Measurements from ENCODE around the gene LRRC8E. TPM values are rescaled to one million over a fixed set of nuclear protein-coding genes. Genes with fewer than 3 reads are reported as not detected.

LRRC8E gene
- total RNA-seq, 1 donor from 2014 or later: 6.6 TPM

DNA sequence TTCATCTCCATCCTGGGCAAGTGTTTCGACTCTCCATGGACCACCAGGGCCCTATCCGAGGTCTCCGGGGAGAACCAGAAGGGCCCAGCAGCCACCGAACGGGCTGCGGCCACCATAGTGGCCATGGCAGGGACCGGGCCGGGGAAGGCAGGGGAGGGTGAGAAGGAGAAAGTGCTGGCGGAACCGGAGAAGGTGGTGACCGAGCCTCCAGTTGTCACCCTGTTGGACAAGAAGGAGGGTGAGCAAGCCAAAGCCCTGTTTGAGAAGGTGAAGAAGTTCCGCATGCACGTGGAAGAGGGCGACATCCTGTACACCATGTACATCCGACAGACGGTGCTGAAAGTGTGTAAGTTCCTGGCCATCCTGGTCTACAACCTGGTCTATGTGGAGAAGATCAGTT, 10.7 kb downstream of the LRRC8E start:
- peaks cover 10% of the 10 kb centered on the region for H3K4me1 ChIP-seq (ENCODE audit: insufficient read depth, low read length)
- H3K27me3 Mint-ChIP-seq (ENCODE audit: low read depth, unreplicated experiment): no peaks in the 10 kb centered on the region
- no peaks in the 10 kb centered on the region for H3K27me3 ChIP-seq (ENCODE audit: insufficient read depth, low read length)
- no peak overlapping the region for H3K27ac Mint-ChIP-seq (ENCODE audit: unreplicated experiment)
- no peak overlapping the region for H2AFZ ChIP-seq (ENCODE audit: low read depth, low read length)
- no peaks in the 10 kb centered on the region for H3K36me3 ChIP-seq (ENCODE audit: insufficient read depth, low read length)
- H3K9me3 Mint-ChIP-seq (ENCODE audit: unreplicated experiment): no peaks in the 10 kb centered on the region
- H3K79me2 ChIP-seq (ENCODE audit: insufficient read depth, low read length): peaks cover 3% of the 10 kb centered on the region
- no peaks in the 10 kb centered on the region for H3K9me3 ChIP-seq (ENCODE audit: insufficient read depth, low read depth, low read length)
- H3K9ac ChIP-seq (ENCODE audit: low read length): no peak overlapping the region
- TF ChIP-seq EZH2 (IDR thresholded peaks at IDR 0.05; ENCODE audit: insufficient read depth, low read length): no peak
- no peak overlapping the region for H3K27ac ChIP-seq (ENCODE audit: low read depth, low read length)
- no peak for FAIRE-seq
- no peak for DNase-seq (ENCODE audit: low read depth)
- H4K20me1 ChIP-seq (ENCODE audit: insufficient read depth, low read length): no peaks in the 10 kb centered on the region
- no peak overlapping the region for H3K4me3 ChIP-seq (ENCODE audit: insufficient read depth, low read depth, low read length)
- no peak overlapping the region for H3K4me2 ChIP-seq (ENCODE audit: low read length)
- no peaks in the 10 kb centered on the region for H3K4me1 Mint-ChIP-seq (ENCODE audit: low read depth, unreplicated experiment)
- no peak overlapping the region for H3K4me3 Mint-ChIP-seq (ENCODE audit: unreplicated experiment)
- peaks cover 10% of the 10 kb centered on the region for H3K36me3 Mint-ChIP-seq (ENCODE audit: low read depth, unreplicated experiment)

DNA sequence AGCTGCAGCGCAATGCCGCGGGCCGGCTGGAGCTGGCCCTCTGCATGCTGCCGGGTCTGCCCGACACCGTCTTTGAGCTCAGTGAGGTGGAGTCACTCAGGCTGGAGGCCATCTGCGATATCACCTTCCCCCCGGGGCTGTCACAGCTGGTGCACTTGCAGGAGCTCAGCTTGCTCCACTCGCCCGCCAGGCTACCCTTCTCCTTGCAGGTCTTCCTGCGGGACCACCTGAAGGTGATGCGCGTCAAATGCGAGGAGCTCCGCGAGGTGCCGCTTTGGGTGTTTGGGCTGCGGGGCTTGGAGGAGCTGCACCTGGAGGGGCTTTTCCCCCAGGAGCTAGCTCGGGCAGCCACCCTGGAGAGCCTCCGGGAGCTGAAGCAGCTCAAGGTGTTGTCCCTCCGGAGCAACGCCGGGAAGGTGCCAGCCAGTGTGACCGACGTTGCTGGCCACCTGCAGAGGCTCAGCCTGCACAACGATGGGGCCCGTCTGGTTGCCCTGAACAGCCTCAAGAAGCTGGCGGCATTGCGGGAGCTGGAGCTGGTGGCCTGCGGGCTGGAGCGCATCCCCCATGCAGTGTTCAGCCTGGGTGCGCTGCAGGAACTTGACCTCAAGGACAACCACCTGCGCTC, 11.6 kb downstream of the LRRC8E start:
- H3K27me3 Mint-ChIP-seq (ENCODE audit: low read depth, unreplicated experiment): no peaks in the 10 kb centered on the region
- Histone ChIP-seq H3K79me2 (ENCODE audit: insufficient read depth, low read length) (peaks cover 12% of the 10 kb centered on the region), H4K20me1 (ENCODE audit: insufficient read depth, low read length) (peaks cover 7% of the 10 kb centered on the region), H3K4me1 (ENCODE audit: insufficient read depth, low read length) (peaks cover 13% of the 10 kb centered on the region), H3K9me3 (ENCODE audit: insufficient read depth, low read depth, low read length) (no peaks in the 10 kb centered on the region), H3K36me3 (ENCODE audit: insufficient read depth, low read length) (no peaks in the 10 kb centered on the region), H3K9ac (ENCODE audit: low read length) (no peak overlapping the region), H3K4me2 (ENCODE audit: low read length) (no peak overlapping the region), H2AFZ (ENCODE audit: low read depth, low read length) (no peak overlapping the region), H3K27ac (ENCODE audit: low read depth, low read length) (no peak overlapping the region), H3K27me3 (ENCODE audit: insufficient read depth, low read length) (no peaks in the 10 kb centered on the region), H3K4me3 (ENCODE audit: insufficient read depth, low read depth, low read length) (no peak overlapping the region)
- no peak for TF ChIP-seq EZH2 (IDR thresholded peaks at IDR 0.05; ENCODE audit: insufficient read depth, low read length)
- TF ChIP-seq, protein P1, sequence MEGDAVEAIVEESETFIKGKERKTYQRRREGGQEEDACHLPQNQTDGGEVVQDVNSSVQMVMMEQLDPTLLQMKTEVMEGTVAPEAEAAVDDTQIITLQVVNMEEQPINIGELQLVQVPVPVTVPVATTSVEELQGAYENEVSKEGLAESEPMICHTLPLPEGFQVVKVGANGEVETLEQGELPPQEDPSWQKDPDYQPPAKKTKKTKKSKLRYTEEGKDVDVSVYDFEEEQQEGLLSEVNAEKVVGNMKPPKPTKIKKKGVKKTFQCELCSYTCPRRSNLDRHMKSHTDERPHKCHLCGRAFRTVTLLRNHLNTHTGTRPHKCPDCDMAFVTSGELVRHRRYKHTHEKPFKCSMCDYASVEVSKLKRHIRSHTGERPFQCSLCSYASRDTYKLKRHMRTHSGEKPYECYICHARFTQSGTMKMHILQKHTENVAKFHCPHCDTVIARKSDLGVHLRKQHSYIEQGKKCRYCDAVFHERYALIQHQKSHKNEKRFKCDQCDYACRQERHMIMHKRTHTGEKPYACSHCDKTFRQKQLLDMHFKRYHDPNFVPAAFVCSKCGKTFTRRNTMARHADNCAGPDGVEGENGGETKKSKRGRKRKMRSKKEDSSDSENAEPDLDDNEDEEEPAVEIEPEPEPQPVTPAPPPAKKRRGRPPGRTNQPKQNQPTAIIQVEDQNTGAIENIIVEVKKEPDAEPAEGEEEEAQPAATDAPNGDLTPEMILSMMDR (IDR thresholded peaks at IDR 0.05; ENCODE audit: insufficient read depth, low read depth, low read length): no peak
- H3K9me3 Mint-ChIP-seq (ENCODE audit: unreplicated experiment): peaks cover 2% of the 10 kb centered on the region
- peaks cover 10% of the 10 kb centered on the region for H3K36me3 Mint-ChIP-seq (ENCODE audit: low read depth, unreplicated experiment)
- DNase-seq (ENCODE audit: low read depth): no peak
- no peak overlapping the region for H3K27ac Mint-ChIP-seq (ENCODE audit: unreplicated experiment)
- no peak overlapping the region for H3K4me3 Mint-ChIP-seq (ENCODE audit: unreplicated experiment)
- no peak for FAIRE-seq
- peaks cover 3% of the 10 kb centered on the region for H3K4me1 Mint-ChIP-seq (ENCODE audit: low read depth, unreplicated experiment)

DNA sequence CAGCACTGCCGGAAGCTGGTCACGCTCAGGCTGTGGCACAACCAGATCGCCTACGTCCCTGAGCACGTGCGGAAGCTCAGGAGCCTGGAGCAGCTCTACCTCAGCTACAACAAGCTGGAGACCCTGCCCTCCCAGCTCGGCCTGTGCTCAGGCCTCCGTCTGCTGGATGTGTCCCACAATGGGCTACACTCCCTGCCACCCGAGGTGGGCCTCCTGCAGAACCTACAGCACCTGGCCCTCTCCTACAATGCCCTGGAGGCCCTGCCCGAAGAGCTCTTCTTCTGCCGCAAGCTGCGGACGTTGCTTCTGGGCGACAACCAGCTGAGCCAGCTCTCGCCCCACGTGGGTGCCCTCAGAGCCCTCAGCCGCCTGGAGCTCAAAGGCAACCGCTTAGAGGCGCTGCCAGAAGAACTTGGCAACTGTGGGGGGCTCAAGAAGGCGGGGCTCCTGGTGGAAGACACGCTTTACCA, 12.1 kb downstream of the LRRC8E start:
- peaks cover 10% of the 10 kb centered on the region for H3K36me3 Mint-ChIP-seq (ENCODE audit: low read depth, unreplicated experiment)
- no peaks in the 10 kb centered on the region for H3K27me3 Mint-ChIP-seq (ENCODE audit: low read depth, unreplicated experiment)

More for the DNA sequence above, 12.1 kb downstream of the LRRC8E start:
- peaks cover 17% of the 10 kb centered on the region for H3K79me2 ChIP-seq (ENCODE audit: insufficient read depth, low read length)
- H3K36me3 ChIP-seq (ENCODE audit: insufficient read depth, low read length): no peaks in the 10 kb centered on the region
- no peak for TF ChIP-seq EZH2 (IDR thresholded peaks at IDR 0.05; ENCODE audit: insufficient read depth, low read length)
- TF ChIP-seq, protein P1 (IDR thresholded peaks at IDR 0.05; ENCODE audit: insufficient read depth, low read depth, low read length): no peak
- FAIRE-seq: no peak
- peaks cover 5% of the 10 kb centered on the region for H3K4me1 Mint-ChIP-seq (ENCODE audit: low read depth, unreplicated experiment)
- peaks cover 13% of the 10 kb centered on the region for H4K20me1 ChIP-seq (ENCODE audit: insufficient read depth, low read length)
- H3K9me3 ChIP-seq (ENCODE audit: insufficient read depth, low read depth, low read length): no peaks in the 10 kb centered on the region
- H3K4me3 Mint-ChIP-seq (ENCODE audit: unreplicated experiment): no peak overlapping the region
- peaks cover 2% of the 10 kb centered on the region for H3K9me3 Mint-ChIP-seq (ENCODE audit: unreplicated experiment)
- DNase-seq (ENCODE audit: low read depth): no peak
- no peak overlapping the region for H3K27ac ChIP-seq (ENCODE audit: low read depth, low read length)
- H3K4me1 ChIP-seq (ENCODE audit: insufficient read depth, low read length): peaks cover 19% of the 10 kb centered on the region
- H3K4me3 ChIP-seq (ENCODE audit: insufficient read depth, low read depth, low read length): no peak overlapping the region
- no peaks in the 10 kb centered on the region for H3K27me3 ChIP-seq (ENCODE audit: insufficient read depth, low read length)
- no peak overlapping the region for H3K27ac Mint-ChIP-seq (ENCODE audit: unreplicated experiment)
- H2AFZ ChIP-seq (ENCODE audit: low read depth, low read length): no peak overlapping the region
- no peak overlapping the region for H3K4me2 ChIP-seq (ENCODE audit: low read length)
- no peak overlapping the region for H3K9ac ChIP-seq (ENCODE audit: low read length)

Measured in astrocyte (in vitro differentiated cells and primary cell).